ENCODE measurements around the gene CRIP3. TPM values are rescaled to one million over a fixed set of nuclear protein-coding genes. Genes with fewer than 3 reads are reported as not detected.
"Not testable (repeated sequence)": the region's sequence is repeated elsewhere in the genome, so short reads cannot be mapped to it uniquely, and the experiment has no call there.

Gene CRIP3
- 1 to 10 TPM; 4.2 to 4.6 TPM for total RNA-seq

- H3K27ac Mint-ChIP-seq = peak within 1 kb of the TSS; percentile 33
- no peaks in the 10 kb centered on the region for H3K9me3 Mint-ChIP-seq
- no peaks in the 10 kb centered on the region for H3K4me1 Mint-ChIP-seq
- peak within 1 kb of the TSS; percentile 82 for H3K4me3 Mint-ChIP-seq
- ATAC-seq (replicated peaks) = peak; percentile 97
- H3K27me3 Mint-ChIP-seq = no peaks in the 10 kb centered on the region
- H3K36me3 Mint-ChIP-seq (ENCODE audit: low read depth) = no peaks in the 10 kb centered on the region
Observed at GRCh38 chr6:43308101-43308989, at the start of gene CRIP3. Gene CRIP3, minus strand, starts transcription at chr6:43308826. Its CDS starts 34 bp downstream, at chr6:43308792.

- Mint-ChIP-seq H3K4me1 (peaks cover 10% of the 10 kb centered on the region), H3K4me3 (no peak overlapping the region), H3K27me3 (no peaks in the 10 kb centered on the region), H3K27ac (no peak overlapping the region), H3K36me3 (ENCODE audit: low read depth) (peaks cover 85% of the 10 kb centered on the region), H3K9me3 (no peaks in the 10 kb centered on the region)
- ATAC-seq (replicated peaks) = peak; percentile 32
Observed at GRCh38 chr6:43355862-43356590, 47.4 kb upstream of the CRIP3 start.

- not testable (repeated sequence) for ATAC-seq (replicated peaks); H3K9me3 Mint-ChIP-seq; H3K4me3 Mint-ChIP-seq; H3K27me3 Mint-ChIP-seq; H3K4me1 Mint-ChIP-seq
- Mint-ChIP-seq H3K27ac (peak overlapping the region; percentile 28), H3K36me3 (ENCODE audit: low read depth) (peaks cover 54% of the 10 kb centered on the region)
Observed at GRCh38 chr6:43351951-43352350, 43.3 kb upstream of the CRIP3 start.

- H3K27ac Mint-ChIP-seq = no peak overlapping the region
Observed at GRCh38 chr6:43347444-43347843, 38.8 kb upstream of the CRIP3 start.

GRCh38 chr6:43347021-43347420 lies 38.4 kb upstream of the CRIP3 start:
- H3K36me3 Mint-ChIP-seq (ENCODE audit: low read depth) = peaks cover 49% of the 10 kb centered on the region
- no peaks in the 10 kb centered on the region for H3K4me1 Mint-ChIP-seq
- ATAC-seq (replicated peaks) = peak; percentile 43
- no peak overlapping the region for H3K4me3 Mint-ChIP-seq
- H3K9me3 Mint-ChIP-seq = no peaks in the 10 kb centered on the region
- H3K27ac Mint-ChIP-seq = no peak overlapping the region
- H3K27me3 Mint-ChIP-seq = no peaks in the 10 kb centered on the region

More at GRCh38 chr6:43347444-43347843, 38.8 kb upstream of the CRIP3 start:
- ATAC-seq (replicated peaks) = no peak
- Mint-ChIP-seq H3K27me3 (no peaks in the 10 kb centered on the region), H3K4me1 (peaks cover 3% of the 10 kb centered on the region), H3K4me3 (no peak overlapping the region), H3K9me3 (no peaks in the 10 kb centered on the region), H3K36me3 (ENCODE audit: low read depth) (peaks cover 49% of the 10 kb centered on the region)

- not testable (repeated sequence) for H3K27ac Mint-ChIP-seq; H3K4me1 Mint-ChIP-seq; ATAC-seq (replicated peaks); H3K27me3 Mint-ChIP-seq; H3K4me3 Mint-ChIP-seq; H3K9me3 Mint-ChIP-seq
- peaks cover 49% of the 10 kb centered on the region for H3K36me3 Mint-ChIP-seq (ENCODE audit: low read depth)
Observed at GRCh38 chr6:43346243-43346642, 37.6 kb upstream of the CRIP3 start.

GRCh38 chr6:43339168-43339567 lies 30.5 kb upstream of the CRIP3 start:
- Mint-ChIP-seq H3K27me3 (no peaks in the 10 kb centered on the region), H3K4me1 (peaks cover 8% of the 10 kb centered on the region), H3K9me3 (no peaks in the 10 kb centered on the region), H3K36me3 (ENCODE audit: low read depth) (peaks cover 63% of the 10 kb centered on the region), H3K4me3 (no peak overlapping the region), H3K27ac (peak overlapping the region; percentile 63)
- no peak for ATAC-seq (replicated peaks)

GRCh38 chr6:43338243-43338642 lies 29.6 kb upstream of the CRIP3 start:
- H3K36me3 Mint-ChIP-seq (ENCODE audit: low read depth) = peaks cover 55% of the 10 kb centered on the region
- ATAC-seq (replicated peaks) = no peak
- peak overlapping the region; percentile 29 for H3K27ac Mint-ChIP-seq
- peaks cover 8% of the 10 kb centered on the region for H3K4me1 Mint-ChIP-seq
- no peaks in the 10 kb centered on the region for H3K27me3 Mint-ChIP-seq
- H3K9me3 Mint-ChIP-seq = no peaks in the 10 kb centered on the region
- no peak overlapping the region for H3K4me3 Mint-ChIP-seq

- peaks cover 18% of the 10 kb centered on the region for H3K4me1 Mint-ChIP-seq
- no peaks in the 10 kb centered on the region for H3K27me3 Mint-ChIP-seq
- H3K36me3 Mint-ChIP-seq (ENCODE audit: low read depth) = peaks cover 37% of the 10 kb centered on the region
- H3K9me3 Mint-ChIP-seq = no peaks in the 10 kb centered on the region
- H3K27ac Mint-ChIP-seq = no peak overlapping the region
- no peak overlapping the region for H3K4me3 Mint-ChIP-seq
- no peak for ATAC-seq (replicated peaks)
Observed at GRCh38 chr6:43336382-43336781, 27.8 kb upstream of the CRIP3 start.

- Mint-ChIP-seq H3K36me3 (ENCODE audit: low read depth) (peaks cover 28% of the 10 kb centered on the region), H3K9me3 (no peaks in the 10 kb centered on the region), H3K27me3 (no peaks in the 10 kb centered on the region), H3K27ac (peak overlapping the region; percentile 52), H3K4me1 (peaks cover 22% of the 10 kb centered on the region), H3K4me3 (no peak overlapping the region)
- no peak for ATAC-seq (replicated peaks)
Observed at GRCh38 chr6:43335469-43335868, 26.8 kb upstream of the CRIP3 start.

GRCh38 chr6:43334466-43335095 lies 26.0 kb upstream of the CRIP3 start:
- Mint-ChIP-seq H3K4me1 (peaks cover 22% of the 10 kb centered on the region), H3K36me3 (ENCODE audit: low read depth) (peaks cover 19% of the 10 kb centered on the region), H3K9me3 (no peaks in the 10 kb centered on the region), H3K27me3 (no peaks in the 10 kb centered on the region), H3K27ac (peak overlapping the region; percentile 52), H3K4me3 (no peak overlapping the region)
- no peak for ATAC-seq (replicated peaks)

- H3K36me3 Mint-ChIP-seq (ENCODE audit: low read depth) = no peaks in the 10 kb centered on the region
Observed at GRCh38 chr6:43331891-43332290, 23.3 kb upstream of the CRIP3 start.

GRCh38 chr6:43331470-43331869 lies 22.8 kb upstream of the CRIP3 start:
- Mint-ChIP-seq H3K4me3 (no peak overlapping the region), H3K36me3 (ENCODE audit: low read depth) (no peaks in the 10 kb centered on the region), H3K9me3 (no peaks in the 10 kb centered on the region), H3K4me1 (peaks cover 14% of the 10 kb centered on the region), H3K27ac (peak overlapping the region; percentile 1), H3K27me3 (no peaks in the 10 kb centered on the region)
- ATAC-seq (replicated peaks) = peak; percentile 71

More at GRCh38 chr6:43331891-43332290, 23.3 kb upstream of the CRIP3 start:
- H3K9me3 Mint-ChIP-seq = no peaks in the 10 kb centered on the region
- peak overlapping the region; percentile 1 for H3K27ac Mint-ChIP-seq
- no peak overlapping the region for H3K4me3 Mint-ChIP-seq
- no peak for ATAC-seq (replicated peaks)
- peaks cover 14% of the 10 kb centered on the region for H3K4me1 Mint-ChIP-seq
- no peaks in the 10 kb centered on the region for H3K27me3 Mint-ChIP-seq

GRCh38 chr6:43328528-43328927 lies 19.9 kb upstream of the CRIP3 start:
- H3K36me3 Mint-ChIP-seq (ENCODE audit: low read depth) = no peaks in the 10 kb centered on the region
- H3K27ac Mint-ChIP-seq = no peak overlapping the region
- H3K9me3 Mint-ChIP-seq = no peaks in the 10 kb centered on the region
- no peaks in the 10 kb centered on the region for H3K27me3 Mint-ChIP-seq
- H3K4me1 Mint-ChIP-seq = peaks cover 14% of the 10 kb centered on the region
- no peak overlapping the region for H3K4me3 Mint-ChIP-seq
- ATAC-seq (replicated peaks) = peak; percentile 52
